HUES48 (cell line): ENCODE measurements around the gene KRTAP10-2.
"Not testable (repeated sequence)": the region's sequence is repeated elsewhere in the genome, so short reads cannot be mapped to it uniquely, and the experiment has no call there.

Experiments used
- H3K27ac ChIP-seq: one replicate; pipeline ENCODE4 v1.7.0; 2013; ENCODE audit warnings: low read depth, low read length, inconsistent platforms
- H3K27me3 ChIP-seq: 2 replicates; pipeline ENCODE4 v1.6.1; 2013; ENCODE audit warnings: mild to moderate bottlenecking, low read length; ENCODE audit not compliant: control insufficient read depth, insufficient read depth
- H3K36me3 ChIP-seq: 2 replicates; pipeline ENCODE4 v1.6.1; 2013; ENCODE audit warnings: low read length; ENCODE audit not compliant: control insufficient read depth, insufficient read depth
- H3K4me1 ChIP-seq: 2 replicates; pipeline ENCODE4 v1.6.1; 2013; ENCODE audit warnings: mild to moderate bottlenecking, low read length; ENCODE audit not compliant: control insufficient read depth, insufficient read depth
- H3K4me3 ChIP-seq: 2 replicates; pipeline ENCODE4 v1.5.1; 2013; ENCODE audit warnings: mild to moderate bottlenecking, low read depth, low read length
- H3K9ac ChIP-seq: 2 replicates; pipeline ENCODE4 v1.6.1; 2013; ENCODE audit warnings: mild to moderate bottlenecking, low read depth, low read length, moderate library complexity
- H3K9me3 ChIP-seq: 2 replicates; pipeline ENCODE4 v1.6.1; 2013; ENCODE audit warnings: low read length; ENCODE audit not compliant: control insufficient read depth, insufficient read depth

The KRTAP10-2 gene

GRCh38 chr21:44507673-44508425, 43.5 kb downstream of the KRTAP10-2 start:
- no peaks in the 10 kb centered on the region for H3K36me3 ChIP-seq
- no peak overlapping the region for H3K9ac ChIP-seq
- no peaks in the 10 kb centered on the region for H3K9me3 ChIP-seq
- H3K4me1 ChIP-seq, result no peaks in the 10 kb centered on the region
- H3K27ac ChIP-seq, result no peak overlapping the region
- H3K27me3 ChIP-seq, result no peaks in the 10 kb centered on the region
- no peak overlapping the region for H3K4me3 ChIP-seq

- no peaks in the 10 kb centered on the region for H3K9me3 ChIP-seq
- H3K36me3 ChIP-seq, result no peaks in the 10 kb centered on the region
- no peaks in the 10 kb centered on the region for H3K27me3 ChIP-seq
- no peak overlapping the region for H3K9ac ChIP-seq
- no peak overlapping the region for H3K4me3 ChIP-seq
- no peak overlapping the region for H3K27ac ChIP-seq
- no peaks in the 10 kb centered on the region for H3K4me1 ChIP-seq
Observed at GRCh38 chr21:44506279-44507255, 44.7 kb downstream of the KRTAP10-2 start.

- no peaks in the 10 kb centered on the region for H3K27me3 ChIP-seq
- H3K27ac ChIP-seq, result no peak overlapping the region
- no peaks in the 10 kb centered on the region for H3K36me3 ChIP-seq
- H3K4me3 ChIP-seq, result no peak overlapping the region
- no peak overlapping the region for H3K9ac ChIP-seq
- no peaks in the 10 kb centered on the region for H3K9me3 ChIP-seq
- H3K4me1 ChIP-seq, result no peaks in the 10 kb centered on the region
Observed at GRCh38 chr21:44505673-44506278, 45.5 kb downstream of the KRTAP10-2 start.

- no peaks in the 10 kb centered on the region for H3K36me3 ChIP-seq
- H3K4me3 ChIP-seq, result no peak overlapping the region
- H3K27me3 ChIP-seq, result no peaks in the 10 kb centered on the region
- H3K9ac ChIP-seq, result no peak overlapping the region
- H3K9me3 ChIP-seq, result no peaks in the 10 kb centered on the region
- no peak overlapping the region for H3K27ac ChIP-seq
- no peaks in the 10 kb centered on the region for H3K4me1 ChIP-seq
Observed at GRCh38 chr21:44503901-44504399, 47.4 kb downstream of the KRTAP10-2 start.

- H3K4me3 ChIP-seq, H3K27ac ChIP-seq: not testable (repeated sequence)
Observed at GRCh38 chr21:44503006-44503889, 48.1 kb downstream of the KRTAP10-2 start.

GRCh38 chr21:44502171-44502958, 48.9 kb downstream of the KRTAP10-2 start:
- peaks cover 8% of the 10 kb centered on the region; the same call in 1 of the 2 replicates for H3K4me1 ChIP-seq
- no peaks in the 10 kb centered on the region for H3K27me3 ChIP-seq
- H3K36me3 ChIP-seq, result no peaks in the 10 kb centered on the region
- no peak overlapping the region for H3K9ac ChIP-seq
- no peak overlapping the region for H3K4me3 ChIP-seq
- H3K27ac ChIP-seq, result no peak overlapping the region
- H3K9me3 ChIP-seq, result no peaks in the 10 kb centered on the region

More at GRCh38 chr21:44503006-44503889, 48.1 kb downstream of the KRTAP10-2 start:
- not testable (repeated sequence) for H3K4me1 ChIP-seq, H3K9me3 ChIP-seq, H3K27me3 ChIP-seq, H3K36me3 ChIP-seq, H3K9ac ChIP-seq
